Fibroblast of lung (primary cell): ENCODE data around the gene PALB2.

ENCODE experiments used
- EZH2 ChIP-seq: IDR thresholded peaks from 2 replicates; pipeline ENCODE4 v1.5.1; 2012; ENCODE audit warnings: low read length, control low read depth, mild to moderate bottlenecking; ENCODE audit errors: missing control alignments
- TF ChIP-seq, protein P1 (sequence below), 2 donors: IDR thresholded peaks in 1 of 2; conservative IDR thresholded peaks in 1 of 2; 1 replicate in 1 of 2; 2 replicates in 1 of 2; pipeline ENCODE4 v1.5.1; 2011 to 2012; ENCODE audit warnings: low read length in 2 of 2, control low read depth in 1 of 2, inconsistent platforms in 1 of 2, low read depth in 1 of 2, mild to moderate bottlenecking in 1 of 2

- TF ChIP-seq, protein P1, sequence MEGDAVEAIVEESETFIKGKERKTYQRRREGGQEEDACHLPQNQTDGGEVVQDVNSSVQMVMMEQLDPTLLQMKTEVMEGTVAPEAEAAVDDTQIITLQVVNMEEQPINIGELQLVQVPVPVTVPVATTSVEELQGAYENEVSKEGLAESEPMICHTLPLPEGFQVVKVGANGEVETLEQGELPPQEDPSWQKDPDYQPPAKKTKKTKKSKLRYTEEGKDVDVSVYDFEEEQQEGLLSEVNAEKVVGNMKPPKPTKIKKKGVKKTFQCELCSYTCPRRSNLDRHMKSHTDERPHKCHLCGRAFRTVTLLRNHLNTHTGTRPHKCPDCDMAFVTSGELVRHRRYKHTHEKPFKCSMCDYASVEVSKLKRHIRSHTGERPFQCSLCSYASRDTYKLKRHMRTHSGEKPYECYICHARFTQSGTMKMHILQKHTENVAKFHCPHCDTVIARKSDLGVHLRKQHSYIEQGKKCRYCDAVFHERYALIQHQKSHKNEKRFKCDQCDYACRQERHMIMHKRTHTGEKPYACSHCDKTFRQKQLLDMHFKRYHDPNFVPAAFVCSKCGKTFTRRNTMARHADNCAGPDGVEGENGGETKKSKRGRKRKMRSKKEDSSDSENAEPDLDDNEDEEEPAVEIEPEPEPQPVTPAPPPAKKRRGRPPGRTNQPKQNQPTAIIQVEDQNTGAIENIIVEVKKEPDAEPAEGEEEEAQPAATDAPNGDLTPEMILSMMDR (conservative IDR thresholded peaks at IDR 0.05 in 1 of 2, IDR thresholded peaks at IDR 0.05 in 1 of 2; ENCODE audit: low read depth in 1 of 2, low read length in 2 of 2) = no peak
- no peak for TF ChIP-seq EZH2
Measured at GRCh38 chr16:23557779-23558702, 83.1 kb downstream of the PALB2 start.
